HEK293 (cell line): ENCODE data around the gene SMIM30.

Experiments
- KLF16 ChIP-seq: fragments of 450-650 bp; formaldehyde crosslinking; IDR thresholded peaks from 2 replicates; pipeline ENCODE4 v1.5.1; 2017; ENCODE audit warnings: missing biosample characterization, missing genetic modification characterization
- SCRT1 ChIP-seq: fragments of 450-650 bp; formaldehyde crosslinking; IDR thresholded peaks from 2 replicates; pipeline ENCODE4 v1.5.1; 2016; ENCODE audit warnings: missing biosample characterization, missing genetic modification characterization, borderline replicate concordance
- SP3 ChIP-seq: fragments of 450-650 bp; formaldehyde crosslinking; IDR thresholded peaks from 2 replicates; pipeline ENCODE4 v1.5.1; 2016; ENCODE audit warnings: missing biosample characterization, missing genetic modification characterization
- SP7 ChIP-seq: fragments of 450-650 bp; formaldehyde crosslinking; IDR thresholded peaks from 2 replicates; pipeline ENCODE4 v1.5.1; 2016; ENCODE audit warnings: missing biosample characterization, missing genetic modification characterization
- ZNF155 ChIP-seq: fragments of 450-650 bp; formaldehyde crosslinking; IDR thresholded peaks from 2 replicates; pipeline ENCODE4 v1.5.1; 2016; ENCODE audit warnings: missing biosample characterization, missing genetic modification characterization
- ZNF175 ChIP-seq: fragments of 450-650 bp; formaldehyde crosslinking; IDR thresholded peaks from 2 replicates; pipeline ENCODE4 v1.5.1; 2016; ENCODE audit warnings: missing biosample characterization, missing genetic modification characterization
- ZNF184 ChIP-seq: fragments of 450-650 bp; IDR thresholded peaks from 2 replicates; pipeline ENCODE4 v1.5.1; 2018; ENCODE audit warnings: missing biosample characterization, mild to moderate bottlenecking, missing genetic modification characterization
- ZNF2 ChIP-seq: fragments of 450-650 bp; formaldehyde crosslinking; IDR thresholded peaks from 2 replicates; pipeline ENCODE4 v1.5.1; 2016; ENCODE audit warnings: missing biosample characterization, missing genetic modification characterization
- ZNF221 ChIP-seq: fragments of 450-650 bp; formaldehyde crosslinking; IDR thresholded peaks from 2 replicates; pipeline ENCODE4 v1.5.1; 2017; ENCODE audit warnings: missing biosample characterization, missing genetic modification characterization, borderline replicate concordance
- ZNF223 ChIP-seq: fragments of 450-650 bp; formaldehyde crosslinking; IDR thresholded peaks from 2 replicates; pipeline ENCODE4 v1.5.1; 2016; ENCODE audit warnings: missing biosample characterization, missing genetic modification characterization
- ZNF23 ChIP-seq: fragments of 450-650 bp; formaldehyde crosslinking; IDR thresholded peaks from 2 replicates; pipeline ENCODE4 v1.5.1; 2016; ENCODE audit warnings: missing biosample characterization, missing genetic modification characterization, borderline replicate concordance
- ZNF335 ChIP-seq: fragments of 450-650 bp; formaldehyde crosslinking; conservative IDR thresholded peaks from 2 replicates; pipeline ENCODE4 v1.5.1; 2016; ENCODE audit warnings: missing biosample characterization, missing genetic modification characterization
- ZNF426 ChIP-seq: fragments of 450-650 bp; formaldehyde crosslinking; IDR thresholded peaks from 2 replicates; pipeline ENCODE4 v1.5.1; 2017; ENCODE audit warnings: missing biosample characterization, missing genetic modification characterization, mild to moderate bottlenecking, inconsistent platforms, moderate library complexity
- ZNF433 ChIP-seq: fragments of 450-650 bp; formaldehyde crosslinking; IDR thresholded peaks from 2 replicates; pipeline ENCODE4 v1.5.1; 2016; ENCODE audit warnings: missing biosample characterization, missing genetic modification characterization, low read depth
- ZNF548 ChIP-seq: fragments of 450-650 bp; formaldehyde crosslinking; IDR thresholded peaks from 2 replicates; pipeline ENCODE4 v1.5.1; 2016; ENCODE audit warnings: missing biosample characterization, missing genetic modification characterization
- ZNF600 ChIP-seq: fragments of 450-650 bp; formaldehyde crosslinking; IDR thresholded peaks from 2 replicates; pipeline ENCODE4 v1.5.1; 2016; ENCODE audit warnings: missing biosample characterization, missing genetic modification characterization
- ZNF747 ChIP-seq: fragments of 450-650 bp; formaldehyde crosslinking; IDR thresholded peaks from 2 replicates; pipeline ENCODE4 v1.5.1; 2016; ENCODE audit warnings: missing biosample characterization, missing genetic modification characterization
- ZNF777 ChIP-seq: fragments of 450-650 bp; formaldehyde crosslinking; IDR thresholded peaks from 2 replicates; pipeline ENCODE4 v1.5.1; 2017; ENCODE audit warnings: missing biosample characterization, missing genetic modification characterization, borderline replicate concordance
- ZNF792 ChIP-seq: fragments of 450-650 bp; formaldehyde crosslinking; IDR thresholded peaks from 2 replicates; pipeline ENCODE4 v1.5.1; 2016; ENCODE audit warnings: missing biosample characterization, missing genetic modification characterization
- ZSCAN23 ChIP-seq: fragments of 450-650 bp; formaldehyde crosslinking; IDR thresholded peaks from 2 replicates; pipeline ENCODE4 v1.5.1; 2016; ENCODE audit warnings: missing biosample characterization, missing genetic modification characterization
- TF ChIP-seq, protein P1 (sequence below): fragments of 450-650 bp; formaldehyde crosslinking; conservative IDR thresholded peaks from 2 replicates; pipeline ENCODE4 v1.5.1; 2016; ENCODE audit warnings: low read depth, missing biosample characterization, missing genetic modification characterization
- TF ChIP-seq, protein P2 (sequence below): fragments of 450-650 bp; formaldehyde crosslinking; IDR thresholded peaks from 2 replicates; pipeline ENCODE4 v1.5.1; 2016; ENCODE audit warnings: missing biosample characterization, missing genetic modification characterization
- TF ChIP-seq, protein P3 (sequence below): fragments of 450-650 bp; formaldehyde crosslinking; IDR thresholded peaks from 2 replicates; pipeline ENCODE4 v1.5.1; 2016; ENCODE audit warnings: missing biosample characterization, missing genetic modification characterization
- TF ChIP-seq, protein P4 (sequence below): fragments of 450-650 bp; formaldehyde crosslinking; IDR thresholded peaks from 2 replicates; pipeline ENCODE4 v1.5.1; 2016; ENCODE audit warnings: missing biosample characterization, missing genetic modification characterization
- TF ChIP-seq, protein P5 (sequence below): fragments of 450-650 bp; formaldehyde crosslinking; optimal IDR thresholded peaks from 2 replicates; pipeline ENCODE3; 2016; ENCODE audit warnings: missing biosample characterization, mild to moderate bottlenecking, missing genetic modification characterization

Gene SMIM30

DNA sequence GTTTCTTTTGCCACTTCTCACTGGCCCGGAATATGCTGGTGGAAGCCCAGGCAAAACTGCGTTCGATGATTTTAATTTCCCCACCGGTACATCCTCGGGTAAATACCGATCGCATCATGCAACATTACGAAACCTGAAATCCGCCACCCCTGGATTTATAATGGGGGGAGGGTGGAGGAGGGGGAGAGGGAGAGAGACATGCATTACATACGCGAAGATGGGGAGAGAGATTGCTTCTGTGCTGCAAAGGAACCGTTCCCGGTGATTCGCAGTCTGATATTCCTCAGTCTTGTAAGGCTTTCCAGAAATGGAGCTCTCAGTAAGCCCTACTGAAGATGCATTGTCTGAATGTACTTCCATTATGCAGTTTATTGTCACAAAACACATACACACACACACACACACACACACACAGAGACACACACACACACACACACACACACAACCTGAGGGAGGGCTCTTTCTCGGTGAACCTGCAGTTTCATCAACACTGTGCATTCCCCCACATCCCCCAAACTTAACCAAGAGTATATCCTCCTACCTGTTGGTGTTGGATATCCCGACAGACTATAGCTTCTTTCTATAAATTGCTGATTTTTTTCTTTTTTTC, 32.5 kb downstream of the SMIM30 start (continued):
- TF ChIP-seq, protein P1, sequence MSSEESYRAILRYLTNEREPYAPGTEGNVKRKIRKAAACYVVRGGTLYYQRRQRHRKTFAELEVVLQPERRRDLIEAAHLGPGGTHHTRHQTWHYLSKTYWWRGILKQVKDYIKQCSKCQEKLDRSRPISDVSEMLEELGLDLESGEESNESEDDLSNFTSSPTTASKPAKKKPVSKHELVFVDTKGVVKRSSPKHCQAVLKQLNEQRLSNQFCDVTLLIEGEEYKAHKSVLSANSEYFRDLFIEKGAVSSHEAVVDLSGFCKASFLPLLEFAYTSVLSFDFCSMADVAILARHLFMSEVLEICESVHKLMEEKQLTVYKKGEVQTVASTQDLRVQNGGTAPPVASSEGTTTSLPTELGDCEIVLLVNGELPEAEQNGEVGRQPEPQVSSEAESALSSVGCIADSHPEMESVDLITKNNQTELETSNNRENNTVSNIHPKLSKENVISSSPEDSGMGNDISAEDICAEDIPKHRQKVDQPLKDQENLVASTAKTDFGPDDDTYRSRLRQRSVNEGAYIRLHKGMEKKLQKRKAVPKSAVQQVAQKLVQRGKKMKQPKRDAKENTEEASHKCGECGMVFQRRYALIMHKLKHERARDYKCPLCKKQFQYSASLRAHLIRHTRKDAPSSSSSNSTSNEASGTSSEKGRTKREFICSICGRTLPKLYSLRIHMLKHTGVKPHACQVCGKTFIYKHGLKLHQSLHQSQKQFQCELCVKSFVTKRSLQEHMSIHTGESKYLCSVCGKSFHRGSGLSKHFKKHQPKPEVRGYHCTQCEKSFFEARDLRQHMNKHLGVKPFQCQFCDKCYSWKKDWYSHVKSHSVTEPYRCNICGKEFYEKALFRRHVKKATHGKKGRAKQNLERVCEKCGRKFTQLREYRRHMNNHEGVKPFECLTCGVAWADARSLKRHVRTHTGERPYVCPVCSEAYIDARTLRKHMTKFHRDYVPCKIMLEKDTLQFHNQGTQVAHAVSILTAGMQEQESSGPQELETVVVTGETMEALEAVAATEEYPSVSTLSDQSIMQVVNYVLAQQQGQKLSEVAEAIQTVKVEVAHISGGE = peak; percentile 51; the same call in 1 of the 2 replicates
- TF ChIP-seq ZNF426 (tag by site-specific recombination) (no peak), ZNF155 (no peak), SCRT1 (tag by site-specific recombination) (peak; percentile 61; the same call in 1 of the 2 replicates), ZNF223 (tag by site-specific recombination) (0 out of 2 replicates have a peak, but pooled peaks have one; percentile 34), ZNF2 (tag by site-specific recombination) (peak; percentile 64; the same call in 1 of the 2 replicates), ZNF335 (peak; percentile 89), SP7 (tag by site-specific recombination) (peak; percentile 46; the same call in 1 of the 2 replicates), ZNF433 (tag by site-specific recombination) (no peak), SP3 (tag by site-specific recombination) (peak; percentile 18; the same call in 1 of the 2 replicates), ZSCAN23 (0 out of 2 replicates have a peak, but pooled peaks have one; percentile 44), ZNF600 (peak; percentile 80), ZNF777 (peak; percentile 64; the same call in 1 of the 2 replicates), ZNF184 (tag by site-specific recombination) (no peak), ZNF747 (tag by site-specific recombination) (no peak), ZNF221 (tag by site-specific recombination) (no peak), KLF16 (peak; percentile 83; the same call in 1 of the 2 replicates), ZNF175 (tag by site-specific recombination) (no peak), ZNF548 (tag by site-specific recombination) (0 out of 2 replicates have a peak, but pooled peaks have one; percentile 55), ZNF792 (peak; percentile 81; the same call in 1 of the 2 replicates), ZNF23 (tag by site-specific recombination) (no peak)
- TF ChIP-seq, protein P2, sequence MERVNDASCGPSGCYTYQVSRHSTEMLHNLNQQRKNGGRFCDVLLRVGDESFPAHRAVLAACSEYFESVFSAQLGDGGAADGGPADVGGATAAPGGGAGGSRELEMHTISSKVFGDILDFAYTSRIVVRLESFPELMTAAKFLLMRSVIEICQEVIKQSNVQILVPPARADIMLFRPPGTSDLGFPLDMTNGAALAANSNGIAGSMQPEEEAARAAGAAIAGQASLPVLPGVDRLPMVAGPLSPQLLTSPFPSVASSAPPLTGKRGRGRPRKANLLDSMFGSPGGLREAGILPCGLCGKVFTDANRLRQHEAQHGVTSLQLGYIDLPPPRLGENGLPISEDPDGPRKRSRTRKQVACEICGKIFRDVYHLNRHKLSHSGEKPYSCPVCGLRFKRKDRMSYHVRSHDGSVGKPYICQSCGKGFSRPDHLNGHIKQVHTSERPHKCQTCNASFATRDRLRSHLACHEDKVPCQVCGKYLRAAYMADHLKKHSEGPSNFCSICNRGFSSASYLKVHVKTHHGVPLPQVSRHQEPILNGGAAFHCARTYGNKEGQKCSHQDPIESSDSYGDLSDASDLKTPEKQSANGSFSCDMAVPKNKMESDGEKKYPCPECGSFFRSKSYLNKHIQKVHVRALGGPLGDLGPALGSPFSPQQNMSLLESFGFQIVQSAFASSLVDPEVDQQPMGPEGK = peak; percentile 61
- TF ChIP-seq, protein P3, sequence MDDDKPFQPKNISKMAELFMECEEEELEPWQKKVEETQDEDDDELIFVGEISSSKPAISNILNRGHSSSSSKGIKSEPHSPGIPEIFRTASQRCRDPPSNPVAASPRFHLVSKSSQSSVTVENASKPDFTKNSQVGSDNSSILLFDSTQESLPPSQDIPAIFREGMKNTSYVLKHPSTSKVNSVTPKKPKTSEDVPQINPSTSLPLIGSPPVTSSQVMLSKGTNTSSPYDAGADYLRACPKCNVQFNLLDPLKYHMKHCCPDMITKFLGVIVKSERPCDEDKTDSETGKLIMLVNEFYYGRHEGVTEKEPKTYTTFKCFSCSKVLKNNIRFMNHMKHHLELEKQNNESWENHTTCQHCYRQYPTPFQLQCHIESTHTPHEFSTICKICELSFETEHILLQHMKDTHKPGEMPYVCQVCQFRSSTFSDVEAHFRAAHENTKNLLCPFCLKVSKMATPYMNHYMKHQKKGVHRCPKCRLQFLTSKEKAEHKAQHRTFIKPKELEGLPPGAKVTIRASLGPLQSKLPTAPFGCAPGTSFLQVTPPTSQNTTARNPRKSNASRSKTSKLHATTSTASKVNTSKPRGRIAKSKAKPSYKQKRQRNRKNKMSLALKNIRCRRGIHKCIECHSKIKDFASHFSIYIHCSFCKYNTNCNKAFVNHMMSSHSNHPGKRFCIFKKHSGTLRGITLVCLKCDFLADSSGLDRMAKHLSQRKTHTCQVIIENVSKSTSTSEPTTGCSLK (tag by site-specific recombination) = no peak
- TF ChIP-seq, protein P4, sequence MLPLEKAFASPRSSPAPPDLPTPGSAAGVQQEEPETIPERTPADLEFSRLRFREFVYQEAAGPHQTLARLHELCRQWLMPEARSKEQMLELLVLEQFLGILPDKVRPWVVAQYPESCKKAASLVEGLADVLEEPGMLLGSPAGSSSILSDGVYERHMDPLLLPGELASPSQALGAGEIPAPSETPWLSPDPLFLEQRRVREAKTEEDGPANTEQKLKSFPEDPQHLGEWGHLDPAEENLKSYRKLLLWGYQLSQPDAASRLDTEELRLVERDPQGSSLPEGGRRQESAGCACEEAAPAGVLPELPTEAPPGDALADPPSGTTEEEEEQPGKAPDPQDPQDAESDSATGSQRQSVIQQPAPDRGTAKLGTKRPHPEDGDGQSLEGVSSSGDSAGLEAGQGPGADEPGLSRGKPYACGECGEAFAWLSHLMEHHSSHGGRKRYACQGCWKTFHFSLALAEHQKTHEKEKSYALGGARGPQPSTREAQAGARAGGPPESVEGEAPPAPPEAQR = peak; percentile 49; the same call in 1 of the 2 replicates
- TF ChIP-seq, protein P5, sequence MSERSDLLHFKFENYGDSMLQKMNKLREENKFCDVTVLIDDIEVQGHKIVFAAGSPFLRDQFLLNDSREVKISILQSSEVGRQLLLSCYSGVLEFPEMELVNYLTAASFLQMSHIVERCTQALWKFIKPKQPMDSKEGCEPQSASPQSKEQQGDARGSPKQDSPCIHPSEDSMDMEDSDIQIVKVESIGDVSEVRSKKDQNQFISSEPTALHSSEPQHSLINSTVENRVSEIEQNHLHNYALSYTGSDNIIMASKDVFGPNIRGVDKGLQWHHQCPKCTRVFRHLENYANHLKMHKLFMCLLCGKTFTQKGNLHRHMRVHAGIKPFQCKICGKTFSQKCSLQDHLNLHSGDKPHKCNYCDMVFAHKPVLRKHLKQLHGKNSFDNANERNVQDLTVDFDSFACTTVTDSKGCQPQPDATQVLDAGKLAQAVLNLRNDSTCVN (tag by site-specific recombination) = no peak
